H1 (cell line): Measurements from ENCODE around the gene AP1M1. TPM values are rescaled to one million over a fixed set of nuclear protein-coding genes. Genes with fewer than 3 reads are reported as not detected.

Experiments
- CTCF ChIA-PET: fragments of 300-600 bp; sonication (Branson Sonifier 250); formaldehyde crosslinking; loops from one replicate; lab custom pipeline; 2021; ENCODE audit not compliant: partially characterized antibody; lab: Charles Lee
- POLR2A ChIA-PET: fragments of 300-600 bp; sonication (Branson Sonifier 250); formaldehyde crosslinking; loops from one replicate; lab custom pipeline; 2021; ENCODE audit warnings: inconsistent platforms; ENCODE audit not compliant: partially characterized antibody; lab: Charles Lee
- DNase-seq, 2 experiments: peaks; one replicate each; pipeline versions ENCODE4 v3.0.0 to v3.0.0-alpha.2; 2010 to 2022; ENCODE audit warnings: low spot score in 2 of 2, low read depth in 1 of 2, mixed read lengths in 1 of 2
- FAIRE-seq: peaks from 2 replicates; lab custom pipeline; 2011; peaks lifted over from hg19 to GRCh38; lab: Jason Lieb, UNC
- H2AFZ ChIP-seq: 2 replicates; pipeline ENCODE4 v1.8.1; 2012; ENCODE audit warnings: low read length, inconsistent platforms
- H2AK5ac ChIP-seq: 2 replicates; pipeline ENCODE4 v1.6.1; 2013; ENCODE audit warnings: low read depth, low read length
- H2BK120ac ChIP-seq: replicated peaks from 2 replicates; pipeline ENCODE3; 2013; ENCODE audit warnings: low read depth, low read length, inconsistent platforms
- H2BK12ac ChIP-seq: 2 replicates; pipeline ENCODE4 v1.6.1; 2013; ENCODE audit warnings: low read depth, low read length
- H2BK15ac ChIP-seq: 2 replicates; pipeline ENCODE4 v1.6.1; 2013; ENCODE audit warnings: low read length
- H2BK20ac ChIP-seq: 2 replicates; pipeline ENCODE4 v1.6.1; 2013; ENCODE audit warnings: low read length
- H2BK5ac ChIP-seq: 2 replicates; pipeline ENCODE4 v1.6.1; 2013; ENCODE audit warnings: low read depth, low read length
- H3K14ac ChIP-seq: 2 replicates; pipeline ENCODE4 v1.6.1; 2013; ENCODE audit warnings: inconsistent platforms; ENCODE audit not compliant: insufficient read length
- H3K18ac ChIP-seq: 2 replicates; pipeline ENCODE4 v1.6.1; 2013; ENCODE audit warnings: low read length; ENCODE audit errors: extremely low read depth
- H3K23ac ChIP-seq: 2 replicates; pipeline ENCODE4 v1.6.1; 2013; ENCODE audit warnings: inconsistent platforms; ENCODE audit not compliant: insufficient read length
- H3K23me2 ChIP-seq: 2 replicates; pipeline ENCODE4 v1.6.1; 2013; ENCODE audit warnings: low read depth, low read length
- H3K27ac ChIP-seq: 2 replicates; pipeline ENCODE4 v1.6.1; 2011; ENCODE audit warnings: low read depth, low read length, inconsistent platforms
- H3K27me3 ChIP-seq, 4 experiments: replicated peaks in 1 of 4; 1 replicate in 1 of 4; 2 replicates in 3 of 4; pipeline versions ENCODE4 v1.6.1 to v1.8.1; 2011 to 2013; ENCODE audit warnings: low read length in 3 of 4, mild to moderate bottlenecking in 3 of 4, inconsistent platforms in 2 of 4, mixed read lengths in 2 of 4, moderate library complexity in 1 of 4; ENCODE audit not compliant: control insufficient read depth in 3 of 4, insufficient read depth in 3 of 4; ENCODE audit errors: extremely low read depth in 1 of 4
- H3K36me3 ChIP-seq, 4 experiments: 2 replicates each; pipeline versions ENCODE4 v1.6.1 to v1.8.1; 2011 to 2013; ENCODE audit warnings: mild to moderate bottlenecking in 4 of 4, low read length in 3 of 4, moderate library complexity in 2 of 4, control low read depth in 1 of 4, inconsistent platforms in 1 of 4; ENCODE audit not compliant: insufficient read depth in 4 of 4, control insufficient read depth in 2 of 4
- H3K4ac ChIP-seq: replicated peaks from 2 replicates; pipeline ENCODE3; 2013; ENCODE audit warnings: low read length, low read depth, mixed read lengths, inconsistent platforms; ENCODE audit not compliant: insufficient read length
- H3K4me1 ChIP-seq, 4 experiments: replicated peaks in 1 of 4; 1 replicate in 1 of 4; 2 replicates in 3 of 4; pipeline versions ENCODE4 v1.6.1 to v1.8.1; 2011 to 2013; ENCODE audit warnings: low read length in 3 of 4, inconsistent platforms in 2 of 4, mixed read lengths in 1 of 4; ENCODE audit not compliant: insufficient read depth in 4 of 4, control insufficient read depth in 3 of 4
- H3K4me2 ChIP-seq, 2 experiments: 2 replicates each; pipeline versions ENCODE4 v1.6.1 to v1.8.1; 2011 to 2013; ENCODE audit warnings: low read depth in 2 of 2, low read length in 2 of 2, control low read depth in 1 of 2, inconsistent platforms in 1 of 2, mild to moderate bottlenecking in 1 of 2; ENCODE audit not compliant: insufficient read depth in 1 of 2
- H3K4me3 ChIP-seq, 4 experiments: fragments of 200-600, 300-600 bp in 1 of 4; sonication (generic), shearing (Covaris generic), sonication (Bioruptor Twin) in 1 of 4; 2 replicates each; pipeline versions ENCODE4 v1.5.1 to v1.8.1; 2011 to 2016; ENCODE audit warnings: low read length in 4 of 4, low read depth in 3 of 4, control low read depth in 2 of 4, inconsistent platforms in 2 of 4, mild to moderate bottlenecking in 2 of 4, mixed read lengths in 1 of 4, moderate library complexity in 1 of 4; ENCODE audit not compliant: insufficient read depth in 2 of 4; ENCODE audit errors: extremely low read depth in 1 of 4
- H3K56ac ChIP-seq: replicated peaks from 2 replicates; pipeline ENCODE3; 2013; ENCODE audit warnings: low read depth, mild to moderate bottlenecking, mixed read lengths, low read length, inconsistent platforms; ENCODE audit not compliant: insufficient read length
- H3K79me1 ChIP-seq: 2 replicates; pipeline ENCODE4 v1.6.1; 2013; ENCODE audit warnings: low read depth, low read length, control low read depth
- H3K79me2 ChIP-seq, 2 experiments: 2 replicates each; pipeline versions ENCODE4 v1.6.1 to v1.8.1; 2012 to 2013; ENCODE audit warnings: low read length in 2 of 2, mild to moderate bottlenecking in 2 of 2, inconsistent platforms in 1 of 2; ENCODE audit not compliant: insufficient read depth in 2 of 2, control insufficient read depth in 1 of 2
- H3K9ac ChIP-seq, 4 experiments: replicated peaks in 1 of 4; 1 replicate in 1 of 4; 2 replicates in 3 of 4; pipeline versions ENCODE4 v1.6.1 to v1.8.1; 2011 to 2013; ENCODE audit warnings: low read depth in 3 of 4, low read length in 3 of 4, control low read depth in 2 of 4, mild to moderate bottlenecking in 2 of 4, moderate library complexity in 2 of 4, inconsistent platforms in 1 of 4; ENCODE audit errors: extremely low read depth in 1 of 4
- H3K9me3 ChIP-seq, 2 experiments: 2 replicates each; pipeline versions ENCODE4 v1.6.1 to v1.8.1; 2012 to 2013; ENCODE audit warnings: mild to moderate bottlenecking in 2 of 2, moderate library complexity in 2 of 2, control low read depth in 1 of 2, inconsistent platforms in 1 of 2, low read depth in 1 of 2, low read length in 1 of 2, mixed read lengths in 1 of 2; ENCODE audit not compliant: insufficient read depth in 2 of 2
- H4K20me1 ChIP-seq, 2 experiments: replicated peaks in 1 of 2; 2 replicates each; pipeline versions ENCODE3 to v1.8.1; 2011 to 2013; ENCODE audit warnings: inconsistent platforms in 2 of 2, low read length in 2 of 2, mild to moderate bottlenecking in 1 of 2; ENCODE audit not compliant: insufficient read depth in 2 of 2, control insufficient read depth in 1 of 2
- H4K5ac ChIP-seq: 2 replicates; pipeline ENCODE4 v1.6.1; 2013; ENCODE audit warnings: low read length, low read depth, mixed read lengths, inconsistent platforms; ENCODE audit not compliant: insufficient read length
- H4K8ac ChIP-seq: 2 replicates; pipeline ENCODE4 v1.8.0; 2013; ENCODE audit warnings: mild to moderate bottlenecking, moderate library complexity, low read length, inconsistent platforms; ENCODE audit not compliant: insufficient read depth; ENCODE audit errors: extremely low read depth
- H4K91ac ChIP-seq: replicated peaks from 2 replicates; pipeline ENCODE3; 2013; ENCODE audit warnings: low read length, mixed read lengths, inconsistent platforms; ENCODE audit not compliant: insufficient read length
- JUN ChIP-seq: IDR thresholded peaks from 2 replicates; pipeline ENCODE4 v1.6.1; 2011; ENCODE audit warnings: low read depth, mild to moderate bottlenecking, improper control_type of control experiment, low read length
- WGBS, 2 experiments: shearing (Covaris generic) in 1 of 2; methylation state at CpG; one replicate each; pipeline versions ENCODE4 v1.1.6 to v1.1.7; 2013 to 2015; ENCODE audit warnings: low lambda C conversion rate in 2 of 2, mixed read lengths in 2 of 2, inconsistent platforms in 1 of 2, low coverage in 1 of 2, missing lambda C conversion rate in 1 of 2; ENCODE audit not compliant: insufficient replicate concordance in 2 of 2, insufficient coverage in 1 of 2, insufficient read length in 1 of 2; ENCODE audit errors: extremely low coverage in 1 of 2, missing lambda C conversion rate in 1 of 2; 5-methylcytosine and 5-hydroxymethylcytosine counted together
- polyA plus RNA-seq, 7 experiments: library from polyadenylated mRNA; depleted of rRNA in 3 of 7; stranded (reverse) in 5 of 7; unstranded in 2 of 7; fragments of >200 nt in 5 of 7; fragments of 200-250 nt in 2 of 7; gene quantifications; 1 replicate in 5 of 7; 2 replicates in 1 of 7; 4 replicates in 1 of 7; pipeline versions ENCODE4 v1.2.1 to v1.2.3, GENCODE V29; 2011 to 2013; ENCODE audit warnings: missing spikeins in 2 of 7, mixed read lengths in 2 of 7
- total RNA-seq: library from RNA; stranded (reverse); fragmentation: NEBNext Ultra II Directional; extraction: Animal tissue kit (Norgen Biotek cat#: 25700); gene quantifications from 2 replicates; pipeline ENCODE4 v1.2.1, GENCODE V29; 2021

AP1M1 gene
- total and polyA plus RNA-seq, 2 of the 8 experiments (the other 6 are each of a cell fraction or from before 2014, with no cell fraction given) = 30.9 to 37.5 TPM

- H2BK5ac ChIP-seq = no peak overlapping the region
- H3K27me3 ChIP-seq = no peaks in the 10 kb centered on the region; a peak in 1 of 7 replicates
- H4K5ac ChIP-seq = no peak overlapping the region
- no peaks in the 10 kb centered on the region for H3K23me2 ChIP-seq
- H4K8ac ChIP-seq = 0 out of 2 replicates have a peak overlapping the region, but pooled peaks have one; percentile 5
- H3K79me1 ChIP-seq = no peaks in the 10 kb centered on the region
- H3K23ac ChIP-seq = no peak overlapping the region
- H3K4me3 ChIP-seq = no peak overlapping the region
- DNase-seq (no peak), FAIRE-seq (no peak)
- H2AK5ac ChIP-seq = no peak overlapping the region
- no peaks in the 10 kb centered on the region; a peak in 2 of 8 replicates for H3K36me3 ChIP-seq
- H2AFZ ChIP-seq = no peak overlapping the region
- H2BK120ac ChIP-seq = no peak overlapping the region
- no peak overlapping the region for H2BK20ac ChIP-seq
- WGBS, 2 experiments = 85% methylated on average over 12 of the region's 21 CpGs; no CpG with 5 or more reads in 1 of the 2 experiments
- H3K18ac ChIP-seq = no peak overlapping the region
- no peak overlapping the region for H2BK12ac ChIP-seq
- H3K14ac ChIP-seq = no peak overlapping the region
- H4K91ac ChIP-seq = no peak overlapping the region
- H4K20me1 ChIP-seq = peaks cover 3 to 10% of the 10 kb centered on the region in 2 experiments
- no peaks in the 10 kb centered on the region; a peak in 1 of 7 replicates for H3K4me1 ChIP-seq
- ChIA-PET CTCF (interaction anchor here (1.0 kb wide), 1 partner anchor 18 kb away, joined by 3 read pairs; no protein-coding TSS in a partner anchor), POLR2A (no interaction called here)
- H3K79me2 ChIP-seq = no peaks in the 10 kb centered on the region
- H3K4me2 ChIP-seq = no peak overlapping the region
- no peaks in the 10 kb centered on the region for H3K9me3 ChIP-seq
- TF ChIP-seq JUN = no peak
- no peak overlapping the region for H3K9ac ChIP-seq
- no peak overlapping the region for H3K27ac ChIP-seq
- H2BK15ac ChIP-seq = no peak overlapping the region
- H3K4ac ChIP-seq = no peak overlapping the region
- no peak overlapping the region for H3K56ac ChIP-seq
Observed at GRCh38 chr19:16228637-16229321, 31.1 kb downstream of the AP1M1 start.
